Stimulated activated CD8-positive, alpha-beta memory T cell treated with anti-CD3 and anti-CD28 coated beads, Interleukin-12 subunit alpha, Interleukin-12 subunit beta, amount 100 ng/mL, for 4 hours (primary cell): ENCODE data around the gene NR6A1.

Source experiments
- DNase-seq: peaks from one replicate; pipeline ENCODE4 v3.0.0-alpha.2; 2020; ENCODE audit warnings: low read depth

The NR6A1 gene

GRCh38 chr9:124503713-124504529 lies 267.2 kb downstream of the NR6A1 start:
- no peak for DNase-seq

DNA sequence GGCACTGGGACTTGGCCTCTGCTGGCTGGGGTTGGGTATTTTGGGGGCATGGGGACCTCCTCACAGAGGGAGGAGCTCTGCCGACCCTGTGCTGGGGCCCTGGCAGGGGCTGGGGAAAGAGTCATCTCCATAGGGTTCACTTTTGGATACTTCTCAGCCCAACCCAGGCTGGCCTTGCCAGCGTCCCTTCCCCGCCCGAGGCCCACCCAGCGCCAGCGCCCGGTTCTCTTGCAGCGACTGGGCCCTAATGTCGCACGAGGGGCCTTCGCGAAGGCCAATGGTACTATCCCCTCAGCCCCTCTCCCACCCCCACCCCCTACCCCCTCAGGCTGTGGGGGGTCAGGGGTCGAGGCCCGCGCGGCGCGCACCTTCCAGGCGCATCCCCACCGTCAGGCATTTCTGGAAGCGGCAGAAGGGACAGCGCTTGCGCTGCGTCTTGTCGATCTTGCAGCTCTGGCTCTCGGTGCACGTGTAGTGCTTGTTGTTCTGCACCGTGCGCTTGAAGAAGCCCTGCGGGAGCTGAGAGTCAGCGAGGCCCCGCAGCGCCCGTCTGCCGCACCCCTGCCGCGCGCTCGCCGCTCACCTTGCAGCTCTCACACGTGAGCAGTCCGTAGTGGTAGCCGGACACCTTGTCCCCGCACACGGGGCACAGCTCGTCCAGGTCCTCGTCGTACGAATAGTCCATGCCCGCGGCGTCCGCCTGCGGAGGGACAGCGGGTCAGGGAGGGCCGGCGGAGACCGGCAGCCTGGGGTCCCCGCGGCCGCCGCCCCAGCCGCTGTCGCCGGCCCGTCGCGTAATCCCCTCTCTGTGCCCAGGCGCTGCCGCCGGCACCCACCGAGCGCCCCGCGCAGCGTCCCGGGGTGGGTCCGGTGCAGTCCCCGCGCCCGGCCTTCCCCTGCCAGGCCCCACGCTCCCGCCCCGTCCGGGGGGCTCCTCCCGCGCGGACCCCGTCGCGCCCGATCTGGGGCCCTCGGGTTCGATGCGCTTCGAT lies 268.1 kb downstream of the NR6A1 start:
- no peak for DNase-seq

DNA sequence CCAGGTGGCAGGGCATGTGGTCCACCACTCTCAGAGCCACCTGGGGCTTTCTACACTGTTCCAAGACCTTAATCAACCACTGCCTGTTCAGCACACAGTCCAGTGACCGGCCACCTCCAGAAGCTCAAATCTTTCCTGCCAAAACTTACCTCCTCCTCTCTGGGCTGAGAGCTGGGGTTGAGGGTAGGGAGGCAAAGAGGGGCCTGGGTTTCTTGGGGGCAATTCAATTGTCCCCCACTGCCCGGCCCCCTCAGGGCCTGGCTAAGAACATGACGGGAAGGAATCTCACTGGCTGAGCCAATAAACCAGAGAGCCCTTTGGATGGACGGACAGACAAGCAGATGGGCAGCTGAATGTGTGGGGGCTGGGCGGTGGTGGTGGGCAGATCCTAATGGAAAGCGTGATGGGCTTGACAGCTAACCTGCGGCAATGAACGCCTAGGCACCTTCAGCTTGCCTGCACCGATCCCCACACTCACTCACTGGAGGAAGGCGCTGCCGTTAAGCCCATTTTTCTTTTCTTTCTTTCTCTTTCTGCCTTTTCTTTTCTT lies 269.3 kb downstream of the NR6A1 start:
- no peak for DNase-seq

DNA sequence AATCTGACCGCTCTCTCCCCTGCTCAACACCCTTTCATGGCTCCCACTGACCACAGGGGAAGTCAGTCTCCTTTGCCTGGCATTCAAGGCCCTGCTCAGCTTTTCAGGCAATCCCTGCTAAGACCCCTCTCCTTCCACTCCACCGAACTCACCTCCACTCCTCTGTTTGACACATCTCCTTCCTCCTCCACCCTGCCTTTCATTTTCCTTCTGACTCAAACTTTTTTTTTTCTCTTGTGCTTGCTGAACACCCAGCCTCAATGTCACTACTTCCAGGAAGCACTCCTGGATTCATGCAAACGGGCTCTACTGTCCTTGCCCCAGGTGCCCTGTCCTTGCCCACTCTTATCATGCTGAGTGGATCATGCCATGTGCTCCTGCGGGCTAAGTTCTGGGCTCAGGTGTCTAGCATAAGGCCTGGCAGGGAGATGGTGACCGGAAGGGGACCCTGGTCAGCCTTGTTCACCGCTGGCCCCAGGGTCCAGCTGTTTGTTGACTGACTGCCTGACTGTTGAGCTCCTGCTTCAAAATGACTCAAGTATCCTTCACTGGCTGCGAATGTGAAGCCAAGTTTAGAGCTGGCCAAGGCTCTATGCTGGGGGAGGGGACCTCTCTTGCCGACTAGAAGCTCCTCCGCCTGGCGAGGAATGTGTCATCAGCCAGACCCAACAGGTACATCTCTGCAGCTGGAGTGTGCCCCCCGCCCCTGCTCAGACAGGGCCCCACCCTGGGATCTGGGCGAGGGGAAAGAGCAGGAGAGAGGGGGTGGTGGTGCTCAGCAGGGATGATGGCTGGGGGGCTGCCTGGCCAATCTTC lies 270.1 kb downstream of the NR6A1 start:
- no peak for DNase-seq

GRCh38 chr9:124500028-124500795 lies 270.9 kb downstream of the NR6A1 start:
- no peak for DNase-seq

DNA sequence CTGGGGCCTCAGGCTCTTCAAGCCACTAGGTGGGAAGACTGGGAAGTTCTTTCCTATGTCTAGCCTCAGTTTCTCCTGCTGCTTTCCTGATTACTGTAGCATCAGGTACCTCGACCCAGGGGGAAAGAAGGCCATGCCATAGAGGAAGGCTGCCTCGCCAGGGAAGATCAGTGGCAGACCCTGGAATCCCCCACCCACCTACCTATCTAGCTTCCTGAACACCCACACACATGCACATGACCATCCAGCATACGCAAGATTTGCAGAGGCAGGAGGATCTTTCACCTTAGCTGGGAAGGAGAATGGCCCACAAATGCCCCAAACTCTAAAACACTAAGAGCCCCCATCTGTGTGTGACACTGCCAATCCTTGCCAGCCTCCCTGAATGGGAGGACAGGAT lies 271.9 kb downstream of the NR6A1 start:
- DNase-seq, result no peak

DNA sequence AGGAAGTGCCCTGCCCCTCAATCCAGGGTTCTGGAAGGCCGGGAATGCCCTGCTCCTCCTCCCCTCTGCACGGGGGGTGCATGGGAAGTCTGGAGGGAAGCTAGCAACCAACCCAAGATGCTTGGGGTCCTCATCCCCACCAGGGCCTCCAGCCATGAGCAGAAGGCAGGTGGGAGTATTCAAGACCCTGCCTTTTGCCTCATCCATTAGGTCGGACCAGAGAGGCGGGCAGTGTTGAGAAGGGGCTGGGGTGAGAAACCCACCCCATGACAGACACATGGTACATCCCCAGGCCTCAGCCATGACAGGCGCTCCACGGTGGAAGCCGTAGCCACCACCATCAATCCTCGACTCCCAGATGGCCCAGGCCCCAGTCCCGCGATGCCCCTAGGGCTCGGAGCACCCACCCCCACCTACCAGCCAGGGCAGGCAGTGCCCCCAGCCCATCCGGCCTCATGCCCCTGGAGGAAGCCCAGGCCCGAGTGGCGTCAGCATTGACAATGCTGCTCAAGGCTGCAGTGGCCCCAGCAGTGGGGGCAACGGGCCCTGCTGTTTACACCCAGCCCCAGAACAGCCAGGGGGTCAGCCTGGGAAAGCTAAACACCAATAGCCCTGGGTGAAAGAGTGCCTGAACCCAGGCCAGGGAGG lies 272.5 kb downstream of the NR6A1 start:
- DNase-seq, result no peak

GRCh38 chr9:124498040-124498439 lies 273.1 kb downstream of the NR6A1 start:
- DNase-seq, result no peak

DNA sequence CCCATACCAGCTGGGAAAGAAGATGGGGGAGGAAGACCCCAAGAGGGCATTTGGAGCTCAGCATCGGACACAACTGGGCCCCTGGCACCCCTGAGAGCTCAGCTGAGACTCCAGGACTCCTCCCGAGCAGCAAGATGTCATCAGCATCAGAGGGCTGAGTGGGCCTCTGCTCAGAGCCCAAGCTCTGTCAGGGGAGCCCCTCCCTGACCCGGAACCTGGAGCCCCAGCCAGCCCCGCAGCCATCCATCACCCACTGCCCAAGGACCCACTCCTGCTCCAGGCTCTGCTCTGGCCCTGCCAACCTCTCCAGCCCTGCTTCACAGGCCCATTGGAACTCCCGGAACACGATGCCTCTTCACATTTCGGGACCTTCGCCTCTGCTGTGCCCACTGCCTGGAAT lies 273.7 kb downstream of the NR6A1 start:
- no peak for DNase-seq

DNA sequence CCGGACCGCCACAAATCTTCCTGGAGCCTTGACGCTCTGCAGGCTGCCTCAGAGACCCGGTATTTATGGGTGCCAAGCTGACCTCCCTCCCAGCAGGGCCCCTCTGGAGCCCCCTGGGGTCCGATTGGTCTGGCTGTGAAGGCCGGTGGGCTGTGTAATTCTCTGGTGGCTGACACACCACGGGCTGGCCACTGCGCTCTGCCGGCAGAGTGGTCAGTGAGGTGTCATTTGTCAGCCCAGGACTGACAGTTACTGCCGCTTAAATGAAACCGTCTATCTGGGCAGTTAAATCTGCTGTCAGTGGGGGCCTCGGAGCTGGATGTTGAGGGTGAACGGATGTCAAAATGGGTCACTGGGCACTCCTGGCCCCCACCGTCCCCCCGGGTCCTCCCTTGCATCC lies 274.6 kb downstream of the NR6A1 start:
- DNase-seq, result no peak

GRCh38 chr9:124496075-124496449 lies 275.0 kb downstream of the NR6A1 start:
- DNase-seq, result no peak

- DNase-seq, result no peak
These were observed 275.7 kb downstream of the NR6A1 start for GRCh38 chr9:124495126-124496074.

DNA sequence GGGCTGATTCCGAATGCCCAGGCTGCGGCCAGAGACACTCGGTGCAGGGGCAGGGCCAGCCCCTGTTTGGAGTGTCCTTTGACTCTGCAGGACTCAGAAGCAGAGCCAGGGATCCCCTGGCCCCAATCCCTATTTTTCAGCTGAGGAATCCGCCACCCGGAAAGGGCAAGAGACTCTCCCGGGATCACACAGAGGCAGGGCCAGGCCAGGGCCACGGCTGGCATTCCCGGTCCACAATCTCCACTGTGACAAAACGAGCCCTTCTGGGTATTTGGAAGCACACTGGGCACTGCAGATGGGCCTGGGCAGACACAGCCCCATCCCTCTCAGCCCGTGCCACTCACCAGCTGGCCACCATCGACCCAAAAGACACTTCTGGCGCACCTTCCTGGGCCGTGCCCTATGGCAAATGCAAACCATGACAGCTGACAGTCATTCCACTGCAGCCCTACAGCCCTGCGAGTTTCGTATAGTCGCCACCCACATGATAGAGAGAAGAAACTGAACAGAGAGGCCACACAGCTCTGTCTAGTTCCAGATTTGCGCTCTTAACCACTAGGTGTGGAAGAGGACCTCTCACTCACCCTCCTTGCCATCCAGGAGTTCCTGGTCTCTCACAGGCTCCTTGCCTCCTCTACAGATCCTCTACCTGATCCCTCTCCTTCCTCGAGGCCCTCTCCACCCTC lies 277.2 kb downstream of the NR6A1 start:
- no peak for DNase-seq

DNA sequence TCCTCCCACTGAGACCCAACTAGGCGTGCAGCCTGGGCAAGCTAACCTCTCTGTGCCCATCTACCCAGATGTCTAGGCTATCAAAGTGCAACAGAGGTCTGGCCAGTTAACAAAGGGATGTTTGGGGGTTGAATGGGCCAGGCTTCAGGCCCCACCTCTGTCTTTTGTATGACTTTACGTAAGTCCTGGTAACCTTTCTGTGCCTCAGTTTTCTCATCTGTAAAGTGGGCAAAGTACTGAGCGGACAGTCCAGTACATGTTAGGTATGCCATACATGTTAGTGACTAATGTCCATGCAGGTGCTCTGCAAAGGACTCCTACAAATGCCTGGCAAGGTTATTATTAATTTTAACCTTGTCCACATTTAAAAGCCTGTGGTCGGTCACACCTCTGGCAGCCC lies 277.9 kb downstream of the NR6A1 start:
- no peak for DNase-seq

DNA sequence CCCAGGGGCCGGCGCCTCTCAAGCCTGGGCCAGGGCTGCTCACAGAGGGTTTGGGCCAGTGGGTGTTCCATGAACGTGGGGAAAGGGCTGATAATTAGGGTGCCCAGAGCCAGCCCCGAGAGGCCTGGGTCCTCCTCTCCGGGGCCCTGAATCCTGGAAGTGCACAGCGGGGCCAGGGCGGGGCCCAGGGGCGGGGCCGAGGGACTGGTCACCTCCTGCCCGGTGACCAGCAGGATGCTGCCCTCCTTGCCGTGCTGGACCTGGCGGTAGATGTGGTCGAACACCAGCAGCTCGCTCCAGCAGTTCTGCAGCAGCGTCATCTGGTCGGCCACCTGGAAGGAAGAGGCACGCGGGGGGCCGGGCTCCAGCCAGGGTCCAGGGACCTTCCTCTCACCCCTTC lies 278.3 kb downstream of the NR6A1 start:
- no peak for DNase-seq

GRCh38 chr9:124491049-124491975 lies 279.8 kb downstream of the NR6A1 start:
- DNase-seq, result no peak

DNA sequence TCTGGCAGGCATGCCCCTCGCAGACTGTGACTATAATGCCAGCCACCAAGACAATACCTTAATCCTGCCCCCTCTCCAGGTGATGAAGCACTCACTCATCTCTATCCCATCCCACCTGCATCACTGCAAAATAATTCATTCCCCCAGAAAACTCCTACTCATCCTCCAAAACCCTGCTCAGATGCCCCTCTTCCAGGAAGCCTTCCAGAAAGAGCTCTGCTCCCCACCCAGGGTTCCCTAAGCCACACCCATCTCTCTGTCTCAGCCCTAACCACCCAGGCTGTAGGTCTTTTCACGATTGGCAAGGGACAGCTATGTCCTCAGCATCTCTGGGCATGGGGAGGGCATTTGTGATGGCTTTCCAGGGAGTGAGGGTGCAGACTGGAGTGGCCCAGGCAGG lies 281.1 kb downstream of the NR6A1 start:
- no peak for DNase-seq

DNA sequence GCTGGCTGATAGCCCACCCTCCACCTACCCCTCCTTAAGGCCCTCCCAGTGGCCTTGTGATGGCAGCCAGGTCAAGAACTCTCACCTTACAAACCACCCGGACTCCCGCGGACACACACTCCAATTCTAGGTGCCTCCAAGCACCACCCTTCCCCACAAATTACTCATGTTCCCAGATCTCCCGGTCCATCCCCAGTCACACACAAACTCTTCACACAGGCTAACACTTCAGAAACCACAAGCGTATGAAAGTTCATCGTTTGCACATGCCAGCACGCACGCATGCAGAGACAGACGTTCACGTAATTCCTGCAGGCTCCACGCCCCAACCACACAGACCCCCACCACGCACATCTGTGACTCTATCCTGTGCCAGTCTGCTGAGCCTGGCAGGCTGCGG lies 281.9 kb downstream of the NR6A1 start:
- DNase-seq, result no peak
